Measurements from ENCODE around the gene RNPS1. TPM values are rescaled to one million over a fixed set of nuclear protein-coding genes. Genes with fewer than 3 reads are reported as not detected.
"Not testable (repeated sequence)": the region's sequence is repeated elsewhere in the genome, so short reads cannot be mapped to it uniquely, and the experiment has no call there.

Gene RNPS1
- total RNA-seq, 1 experiment from 2014 or later: 161 TPM

GRCh38 chr16:2282866-2283555 lies 15.1 kb upstream of the RNPS1 start:
- no peak for DNase-seq (ENCODE audit: low read depth)

- no peak for DNase-seq (ENCODE audit: low read depth)
Observed at GRCh38 chr16:2282262-2282661, 14.3 kb upstream of the RNPS1 start.

GRCh38 chr16:2280981-2281542 lies 13.1 kb upstream of the RNPS1 start:
- DNase-seq (ENCODE audit: low read depth): no peak

- no peak for DNase-seq (ENCODE audit: low read depth)
Observed at GRCh38 chr16:2280461-2280860, 12.5 kb upstream of the RNPS1 start.

- no peak for DNase-seq (ENCODE audit: low read depth)
Observed at GRCh38 chr16:2278956-2279800, 11.3 kb upstream of the RNPS1 start.

GRCh38 chr16:2278272-2278608 lies 10.3 kb upstream of the RNPS1 start:
- DNase-seq (ENCODE audit: low read depth): no peak

GRCh38 chr16:2277466-2278271 lies 9.7 kb upstream of the RNPS1 start:
- no peak for DNase-seq (ENCODE audit: low read depth)

- no peak for DNase-seq (ENCODE audit: low read depth)
Observed at GRCh38 chr16:2276368-2277195, 8.7 kb upstream of the RNPS1 start.

- DNase-seq (ENCODE audit: low read depth): no peak
Observed at GRCh38 chr16:2275476-2276367, 7.8 kb upstream of the RNPS1 start.

- DNase-seq (ENCODE audit: low read depth): no peak
Observed at GRCh38 chr16:2273931-2274330, 6.0 kb upstream of the RNPS1 start.

GRCh38 chr16:2273484-2273883 lies 5.6 kb upstream of the RNPS1 start:
- no peak for DNase-seq (ENCODE audit: low read depth)

GRCh38 chr16:2271848-2272461 lies 4.0 kb upstream of the RNPS1 start:
- DNase-seq (ENCODE audit: low read depth): no peak

- DNase-seq (ENCODE audit: low read depth): no peak
Observed at GRCh38 chr16:2270588-2271470, 2.9 kb upstream of the RNPS1 start.

GRCh38 chr16:2270070-2270462 lies 2.1 kb upstream of the RNPS1 start:
- DNase-seq (ENCODE audit: low read depth): no peak

GRCh38 chr16:2267505-2267912 lies 417 bp downstream of the RNPS1 start:
- DNase-seq (ENCODE audit: low read depth): not testable (repeated sequence)

- DNase-seq (ENCODE audit: low read depth): not testable (repeated sequence)
Observed at GRCh38 chr16:2266887-2267286, 1.0 kb downstream of the RNPS1 start.

GRCh38 chr16:2263026-2263425 lies 4.9 kb downstream of the RNPS1 start:
- DNase-seq (ENCODE audit: low read depth): not testable (repeated sequence)

GRCh38 chr16:2260250-2260649 lies 7.7 kb downstream of the RNPS1 start:
- no peak for DNase-seq (ENCODE audit: low read depth)

GRCh38 chr16:2258530-2258929 lies 9.4 kb downstream of the RNPS1 start:
- not testable (repeated sequence) for DNase-seq (ENCODE audit: low read depth)

Data from Daoy (cell line).